22Rv1 (cell line): Measurements from ENCODE around the gene PIK3R5.

Experiments
- CTCF ChIP-seq: fragments of 450-650 bp; IDR thresholded peaks from 2 replicates; pipeline ENCODE4 v1.5.1; 2017; ENCODE audit warnings: mild to moderate bottlenecking
- ZFX ChIP-seq: fragments of 450-650 bp; IDR thresholded peaks from 2 replicates; pipeline ENCODE4 v1.6.1; 2017; ENCODE audit warnings: antibody characterized with exemption, borderline replicate concordance

- TF ChIP-seq CTCF (no peak), ZFX (no peak)
These were observed 109.9 kb downstream of the PIK3R5 start for GRCh38 chr17:8855477-8856204.
